ENCODE data around the gene IQCH.
"Not testable (repeated sequence)": the region's sequence is repeated elsewhere in the genome, so short reads cannot be mapped to it uniquely, and the experiment has no call there.

Gene IQCH

GRCh38 chr15:67259379-67259778 is 4.8 kb downstream of the IQCH start:
- H3K4me1 Mint-ChIP-seq, result peaks cover 13% of the 10 kb centered on the region
- no peak for DNase-seq
- no peaks in the 10 kb centered on the region for H3K9me3 Mint-ChIP-seq
- ATAC-seq, result no peak
- H3K36me3 Mint-ChIP-seq (ENCODE audit: low read depth), result peaks cover 2% of the 10 kb centered on the region
- H3K4me3 Mint-ChIP-seq, result no peak overlapping the region
- H3K27ac Mint-ChIP-seq, result no peak overlapping the region
- H3K27me3 Mint-ChIP-seq, result peaks cover 3% of the 10 kb centered on the region

GRCh38 chr15:67259806-67260205 is 5.2 kb downstream of the IQCH start:
- Mint-ChIP-seq H3K27ac (no peak overlapping the region), H3K9me3 (no peaks in the 10 kb centered on the region), H3K4me3 (no peak overlapping the region), H3K36me3 (ENCODE audit: low read depth) (peaks cover 2% of the 10 kb centered on the region), H3K4me1 (peaks cover 10% of the 10 kb centered on the region), H3K27me3 (peaks cover 3% of the 10 kb centered on the region)
- ATAC-seq (no peak), DNase-seq (no peak)

DNA sequence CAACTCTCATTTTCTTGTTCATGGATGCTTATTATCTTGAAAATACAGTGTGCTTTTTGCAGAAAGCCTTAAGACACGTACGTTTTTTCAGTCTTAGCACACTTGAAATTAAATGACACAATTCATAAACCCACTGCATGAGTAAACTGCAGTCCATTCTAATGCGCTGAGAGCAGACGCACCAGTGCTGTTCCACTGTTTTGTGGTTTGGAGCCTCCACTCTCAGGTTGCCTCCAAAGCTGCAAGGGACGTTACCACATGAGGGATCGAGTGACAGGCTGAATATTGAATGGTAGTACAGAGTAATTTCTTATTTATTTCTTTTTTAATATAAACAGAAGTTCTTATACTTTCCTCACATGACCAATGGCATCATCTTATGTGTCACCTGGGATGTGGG is 12.3 kb downstream of the IQCH start:
- Mint-ChIP-seq H3K27ac (no peak overlapping the region), H3K4me1 (no peaks in the 10 kb centered on the region), H3K36me3 (ENCODE audit: low read depth) (no peaks in the 10 kb centered on the region), H3K9me3 (no peaks in the 10 kb centered on the region), H3K4me3 (no peak overlapping the region), H3K27me3 (peaks cover 4% of the 10 kb centered on the region)
- no peak for DNase-seq
- no peak for ATAC-seq

GRCh38 chr15:67267440-67267839 is 12.9 kb downstream of the IQCH start:
- no peak for DNase-seq
- H3K36me3 Mint-ChIP-seq (ENCODE audit: low read depth), result no peaks in the 10 kb centered on the region
- no peak for ATAC-seq
- H3K9me3 Mint-ChIP-seq, result no peaks in the 10 kb centered on the region
- peaks cover 4% of the 10 kb centered on the region for H3K27me3 Mint-ChIP-seq
- H3K4me3 Mint-ChIP-seq, result no peak overlapping the region
- H3K27ac Mint-ChIP-seq, result no peak overlapping the region
- no peaks in the 10 kb centered on the region for H3K4me1 Mint-ChIP-seq

- Mint-ChIP-seq H3K27ac (no peak overlapping the region), H3K36me3 (ENCODE audit: low read depth) (no peaks in the 10 kb centered on the region), H3K27me3 (peaks cover 4% of the 10 kb centered on the region), H3K4me3 (no peak overlapping the region), H3K9me3 (no peaks in the 10 kb centered on the region), H3K4me1 (no peaks in the 10 kb centered on the region)
- DNase-seq (no peak), ATAC-seq (no peak)
Observed at GRCh38 chr15:67267951-67268941, 13.7 kb downstream of the IQCH start.

DNA sequence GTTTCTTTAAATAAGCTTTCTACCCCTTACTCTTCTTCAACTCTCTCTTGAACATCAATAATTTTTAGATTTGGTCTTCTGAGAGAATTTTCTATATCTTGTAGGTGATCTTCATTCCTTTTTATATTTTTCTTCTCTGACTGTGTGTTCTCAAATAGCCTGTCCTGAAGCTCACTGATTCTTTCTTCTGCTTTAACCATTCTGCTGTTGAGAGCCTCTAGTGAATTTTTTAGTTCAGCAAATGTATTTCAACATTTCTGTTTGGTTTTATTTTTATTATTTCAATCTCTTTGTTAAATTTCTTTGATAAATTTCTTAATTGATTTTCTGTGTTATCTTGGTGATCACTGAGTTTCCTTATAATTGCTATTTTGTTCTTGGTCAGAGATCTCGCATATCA is 19.6 kb downstream of the IQCH start:
- Mint-ChIP-seq H3K36me3 (ENCODE audit: low read depth) (peaks cover 8% of the 10 kb centered on the region), H3K27ac (no peak overlapping the region), H3K27me3 (peaks cover 4% of the 10 kb centered on the region), H3K4me1 (no peaks in the 10 kb centered on the region), H3K4me3 (no peak overlapping the region), H3K9me3 (peaks cover 13% of the 10 kb centered on the region)
- ATAC-seq, result no peak
- no peak for DNase-seq

GRCh38 chr15:67276666-67277065 is 22.1 kb downstream of the IQCH start:
- DNase-seq (no peak), ATAC-seq (no peak)
- Mint-ChIP-seq H3K4me3 (no peak overlapping the region), H3K27ac (no peak overlapping the region), H3K36me3 (ENCODE audit: low read depth) (peaks cover 8% of the 10 kb centered on the region), H3K27me3 (no peaks in the 10 kb centered on the region), H3K4me1 (no peaks in the 10 kb centered on the region), H3K9me3 (peaks cover 13% of the 10 kb centered on the region)

DNA sequence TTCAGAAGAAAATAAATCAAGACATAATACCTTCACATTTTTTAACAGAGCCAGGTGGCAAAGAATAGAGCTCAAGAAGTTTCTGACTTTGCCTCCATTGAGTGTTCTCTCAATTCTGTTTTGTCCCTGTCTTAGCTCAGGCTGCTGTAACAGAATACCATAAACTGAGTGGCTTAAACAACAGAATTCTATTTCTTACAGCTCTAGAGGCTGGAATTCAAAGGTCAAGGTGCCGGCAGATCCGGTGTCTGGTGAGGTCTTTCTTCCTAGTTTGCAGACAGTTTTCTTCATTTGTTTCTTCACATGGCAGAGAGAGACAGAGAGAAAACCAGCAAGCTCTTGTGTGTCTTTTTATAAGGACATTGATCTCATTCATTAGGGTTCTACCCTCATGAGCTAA is 25.6 kb downstream of the IQCH start:
- no peak for DNase-seq
- no peak overlapping the region for H3K27ac Mint-ChIP-seq
- H3K4me1 Mint-ChIP-seq, result no peaks in the 10 kb centered on the region
- H3K27me3 Mint-ChIP-seq, result no peaks in the 10 kb centered on the region
- no peak for ATAC-seq
- H3K4me3 Mint-ChIP-seq, result no peak overlapping the region
- H3K9me3 Mint-ChIP-seq, result no peaks in the 10 kb centered on the region
- peaks cover 1% of the 10 kb centered on the region for H3K36me3 Mint-ChIP-seq (ENCODE audit: low read depth)

- no peaks in the 10 kb centered on the region for H3K4me1 Mint-ChIP-seq
- H3K4me3 Mint-ChIP-seq, result no peak overlapping the region
- ATAC-seq (no peak), DNase-seq (no peak)
- H3K36me3 Mint-ChIP-seq (ENCODE audit: low read depth), result no peaks in the 10 kb centered on the region
- no peaks in the 10 kb centered on the region for H3K27me3 Mint-ChIP-seq
- no peaks in the 10 kb centered on the region for H3K9me3 Mint-ChIP-seq
- no peak overlapping the region for H3K27ac Mint-ChIP-seq
Observed at GRCh38 chr15:67281714-67282113, 27.1 kb downstream of the IQCH start.

- ATAC-seq; H3K4me3 Mint-ChIP-seq; H3K4me1 Mint-ChIP-seq; H3K36me3 Mint-ChIP-seq (ENCODE audit: low read depth); H3K27me3 Mint-ChIP-seq; DNase-seq; H3K27ac Mint-ChIP-seq; H3K9me3 Mint-ChIP-seq: not testable (repeated sequence)
Observed at GRCh38 chr15:67285625-67286024, 31.0 kb downstream of the IQCH start.

DNA sequence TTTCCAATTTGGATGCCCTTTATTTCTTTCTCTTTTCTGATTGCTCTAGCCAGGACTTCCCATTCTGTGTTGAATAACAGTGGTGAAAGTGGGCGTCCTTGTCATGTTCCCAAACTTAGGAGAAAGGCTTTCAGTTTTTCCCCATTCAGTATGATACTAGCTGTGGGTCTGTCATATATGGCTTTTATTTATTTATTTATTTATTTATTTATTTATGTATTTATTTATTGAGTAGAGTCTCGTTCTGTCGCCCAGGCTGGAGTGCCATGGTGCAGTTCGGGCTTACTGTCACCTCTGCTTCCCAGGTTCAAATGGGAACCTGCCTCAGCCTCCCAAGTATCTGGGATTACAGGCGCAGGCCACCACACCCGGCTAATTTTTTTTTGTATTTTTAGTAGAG is 31.8 kb downstream of the IQCH start:
- H3K4me3 Mint-ChIP-seq; H3K36me3 Mint-ChIP-seq (ENCODE audit: low read depth); H3K27ac Mint-ChIP-seq; H3K9me3 Mint-ChIP-seq; H3K27me3 Mint-ChIP-seq; DNase-seq; ATAC-seq; H3K4me1 Mint-ChIP-seq: not testable (repeated sequence)

DNA sequence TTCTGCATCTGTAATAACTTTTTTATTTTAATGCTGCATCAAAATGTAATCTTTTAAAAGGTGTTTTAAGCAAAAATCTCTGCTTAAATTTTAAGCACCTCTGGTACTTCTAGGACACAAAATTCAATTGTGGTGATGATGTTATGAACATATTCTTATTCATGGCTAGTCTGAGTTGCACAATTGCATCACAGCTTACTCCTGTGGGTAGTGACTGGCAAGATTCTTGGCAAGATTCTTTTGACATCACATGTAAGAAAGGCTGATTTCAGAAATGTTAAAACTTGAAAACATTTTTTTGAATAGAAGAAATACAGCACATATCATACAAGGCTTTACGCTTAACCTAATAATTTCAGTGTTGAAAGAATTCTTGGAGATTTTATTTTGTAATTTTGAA is 35.7 kb downstream of the IQCH start:
- no peak for ATAC-seq
- Mint-ChIP-seq H3K9me3 (no peaks in the 10 kb centered on the region), H3K4me1 (no peaks in the 10 kb centered on the region), H3K36me3 (ENCODE audit: low read depth) (no peaks in the 10 kb centered on the region), H3K4me3 (no peak overlapping the region), H3K27ac (no peak overlapping the region), H3K27me3 (no peaks in the 10 kb centered on the region)
- DNase-seq, result no peak

DNA sequence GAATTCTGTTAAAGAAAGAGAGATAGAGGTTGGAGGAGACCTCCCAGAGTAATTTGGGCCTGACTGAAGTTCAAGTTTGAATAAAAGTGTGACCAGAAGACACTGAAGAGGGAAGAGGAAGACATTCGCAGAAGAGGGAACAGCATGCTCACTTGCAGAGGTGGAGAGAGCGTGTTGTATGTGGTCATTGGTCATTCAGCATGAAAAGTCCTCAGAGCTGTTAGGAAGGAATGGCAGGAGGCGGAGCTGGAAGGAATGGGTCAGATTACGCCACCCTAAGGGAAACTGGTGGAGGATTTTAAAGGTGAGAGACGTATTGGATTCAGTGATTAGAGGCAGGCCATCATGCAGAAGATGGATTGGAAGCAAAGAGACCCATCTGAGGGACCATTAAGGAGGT is 41.6 kb downstream of the IQCH start:
- no peaks in the 10 kb centered on the region for H3K36me3 Mint-ChIP-seq (ENCODE audit: low read depth)
- H3K27me3 Mint-ChIP-seq, result no peaks in the 10 kb centered on the region
- H3K9me3 Mint-ChIP-seq, result no peaks in the 10 kb centered on the region
- no peak overlapping the region for H3K4me3 Mint-ChIP-seq
- ATAC-seq (no peak), DNase-seq (no peak)
- no peaks in the 10 kb centered on the region for H3K4me1 Mint-ChIP-seq
- H3K27ac Mint-ChIP-seq, result no peak overlapping the region

DNA sequence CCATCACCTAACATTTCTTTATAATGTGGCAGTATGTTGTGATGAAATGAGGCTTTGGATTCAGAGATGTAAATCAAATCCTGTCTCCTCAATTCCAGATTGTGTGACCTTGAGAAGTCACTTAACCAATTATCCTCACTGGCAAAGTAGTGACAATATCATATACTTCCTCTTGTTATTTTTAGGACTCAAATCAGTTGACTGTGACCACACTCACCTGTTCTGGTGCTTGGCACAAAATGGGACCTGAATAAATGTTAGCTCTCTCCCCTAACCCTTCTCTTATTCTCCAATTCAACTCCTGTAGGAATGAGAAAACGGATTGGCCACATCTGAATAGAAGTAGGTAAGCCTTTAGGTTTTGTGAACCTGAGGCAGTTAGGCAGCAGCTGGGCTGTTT is 42.1 kb downstream of the IQCH start:
- H3K9me3 Mint-ChIP-seq, result no peaks in the 10 kb centered on the region
- DNase-seq (no peak), ATAC-seq (no peak)
- H3K4me1 Mint-ChIP-seq, result no peaks in the 10 kb centered on the region
- H3K27ac Mint-ChIP-seq, result no peak overlapping the region
- no peak overlapping the region for H3K4me3 Mint-ChIP-seq
- no peaks in the 10 kb centered on the region for H3K36me3 Mint-ChIP-seq (ENCODE audit: low read depth)
- no peaks in the 10 kb centered on the region for H3K27me3 Mint-ChIP-seq

- Mint-ChIP-seq H3K36me3 (ENCODE audit: low read depth) (no peaks in the 10 kb centered on the region), H3K27me3 (peaks cover 7% of the 10 kb centered on the region), H3K27ac (no peak overlapping the region), H3K9me3 (no peaks in the 10 kb centered on the region), H3K4me3 (no peak overlapping the region), H3K4me1 (no peaks in the 10 kb centered on the region)
- ATAC-seq, result no peak
- DNase-seq, result no peak
Observed at GRCh38 chr15:67300266-67301025, 45.9 kb downstream of the IQCH start.
